Fibroblast of lung (primary cell): Measurements from ENCODE around the gene DEPP1. TPM values are rescaled to one million over a fixed set of nuclear protein-coding genes. Genes with fewer than 3 reads are reported as not detected.

Experiments used
- DNase-seq, 2 donors: peaks; one replicate each; pipeline versions ENCODE4 v3.0.0 to v3.0.0-alpha.2; 2010; ENCODE audit warnings: low read depth in 2 of 2
- H2AFZ ChIP-seq: 2 replicates; pipeline ENCODE4 v1.5.1; 2012; ENCODE audit warnings: low read length, control low read depth, inconsistent platforms
- H3K27ac ChIP-seq: 2 replicates; pipeline ENCODE4 v1.5.1; 2011; ENCODE audit warnings: low read length, control low read depth; ENCODE audit not compliant: insufficient read depth
- H3K27me3 ChIP-seq: 2 replicates; pipeline ENCODE4 v1.5.1; 2011; ENCODE audit warnings: mild to moderate bottlenecking, low read length; ENCODE audit not compliant: control insufficient read depth, insufficient read depth
- H3K36me3 ChIP-seq: 2 replicates; pipeline ENCODE4 v1.5.1; 2011; ENCODE audit warnings: low read length; ENCODE audit not compliant: control insufficient read depth, insufficient read depth
- H3K4me1 ChIP-seq: 2 replicates; pipeline ENCODE4 v1.5.1; 2011; ENCODE audit warnings: low read length; ENCODE audit not compliant: control insufficient read depth, insufficient read depth; ENCODE audit errors: extremely low read depth
- H3K4me2 ChIP-seq: 2 replicates; pipeline ENCODE4 v1.5.1; 2011; ENCODE audit warnings: low read length, control low read depth; ENCODE audit not compliant: insufficient read depth; ENCODE audit errors: extremely low read depth
- H3K4me3 ChIP-seq, 4 experiments: fragments of 200-600 bp in 1 of 4; sonication (generic) in 1 of 4; replicated peaks in 1 of 4; 2 replicates each; pipeline ENCODE4 v1.5.1; 2011 to 2016; ENCODE audit warnings: low read length in 4 of 4, low read depth in 3 of 4, mild to moderate bottlenecking in 3 of 4, control low read depth in 2 of 4, inconsistent platforms in 1 of 4, mixed read lengths in 1 of 4; ENCODE audit not compliant: insufficient read depth in 1 of 4; ENCODE audit errors: control extremely low read depth in 1 of 4
- H3K79me2 ChIP-seq: 2 replicates; pipeline ENCODE4 v1.5.1; 2012; ENCODE audit warnings: mild to moderate bottlenecking, low read length, inconsistent platforms; ENCODE audit not compliant: control insufficient read depth, insufficient read depth
- H3K9ac ChIP-seq: 2 replicates; pipeline ENCODE4 v1.5.1; 2011; ENCODE audit warnings: mild to moderate bottlenecking, low read length, control low read depth; ENCODE audit not compliant: insufficient read depth
- H3K9me3 ChIP-seq: 2 replicates; pipeline ENCODE4 v1.5.1; 2012; ENCODE audit warnings: low read depth, low read length; ENCODE audit not compliant: control insufficient read depth, insufficient read depth
- H4K20me1 ChIP-seq: 2 replicates; pipeline ENCODE4 v1.5.1; 2011; ENCODE audit warnings: low read length; ENCODE audit not compliant: control insufficient read depth, insufficient read depth; ENCODE audit errors: extremely low read depth
- EZH2 ChIP-seq: IDR thresholded peaks from 2 replicates; pipeline ENCODE4 v1.5.1; 2012; ENCODE audit warnings: low read length, control low read depth, mild to moderate bottlenecking; ENCODE audit errors: missing control alignments
- polyA plus RNA-seq, 2 donors: library from polyadenylated mRNA; depleted of rRNA in 1 of 2; stranded (reverse) in 1 of 2; unstranded in 1 of 2; fragments of >200 nt; gene quantifications; 2 replicates each; pipeline ENCODE4 v1.2.1, GENCODE V29; 2011 to 2012; ENCODE audit warnings: missing spikeins in 1 of 2
- total RNA-seq: library from RNA; depleted of rRNA; stranded (reverse); fragments of >200 nt; gene quantifications from 2 replicates; pipeline ENCODE4 v1.2.1, GENCODE V29; 2014
- TF ChIP-seq, protein P1 (sequence below), 2 donors: IDR thresholded peaks in 1 of 2; conservative IDR thresholded peaks in 1 of 2; 1 replicate in 1 of 2; 2 replicates in 1 of 2; pipeline ENCODE4 v1.5.1; 2011 to 2012; ENCODE audit warnings: low read length in 2 of 2, control low read depth in 1 of 2, inconsistent platforms in 1 of 2, low read depth in 1 of 2, mild to moderate bottlenecking in 1 of 2

Gene DEPP1
- total and polyA plus RNA-seq, 2 donors (not counting 1 experiment from before 2014, with no cell fraction given), result 30.3 to 120 TPM

DNA sequence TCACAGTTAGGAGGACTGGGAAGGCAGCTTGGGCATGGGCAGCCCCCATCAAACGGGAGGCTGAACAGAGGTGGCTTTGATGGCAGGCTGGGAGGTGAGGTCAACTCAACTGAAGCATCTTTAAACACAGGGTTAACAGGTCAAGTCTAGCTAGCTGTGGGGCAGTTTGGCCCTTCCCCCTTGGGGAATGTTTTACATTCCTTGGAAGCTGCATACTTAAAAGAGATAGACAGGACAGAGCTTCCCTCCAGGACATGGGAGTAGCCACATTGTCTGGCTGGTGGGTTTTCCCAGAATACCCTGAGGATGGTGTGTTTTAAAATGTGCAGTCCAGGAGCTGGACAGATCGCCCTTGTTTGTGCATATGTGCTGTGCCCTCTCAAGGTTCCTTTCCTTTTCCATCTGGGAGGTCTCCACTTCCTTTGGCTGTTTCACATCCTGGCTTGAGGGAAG is 25.8 kb downstream of the DEPP1 start:
- H3K4me3 ChIP-seq, result no peak overlapping the region
- no peak for DNase-seq
- H3K4me2 ChIP-seq, result no peak overlapping the region
- H3K4me1 ChIP-seq, result no peaks in the 10 kb centered on the region
- no peak for TF ChIP-seq EZH2
- TF ChIP-seq, protein P1, sequence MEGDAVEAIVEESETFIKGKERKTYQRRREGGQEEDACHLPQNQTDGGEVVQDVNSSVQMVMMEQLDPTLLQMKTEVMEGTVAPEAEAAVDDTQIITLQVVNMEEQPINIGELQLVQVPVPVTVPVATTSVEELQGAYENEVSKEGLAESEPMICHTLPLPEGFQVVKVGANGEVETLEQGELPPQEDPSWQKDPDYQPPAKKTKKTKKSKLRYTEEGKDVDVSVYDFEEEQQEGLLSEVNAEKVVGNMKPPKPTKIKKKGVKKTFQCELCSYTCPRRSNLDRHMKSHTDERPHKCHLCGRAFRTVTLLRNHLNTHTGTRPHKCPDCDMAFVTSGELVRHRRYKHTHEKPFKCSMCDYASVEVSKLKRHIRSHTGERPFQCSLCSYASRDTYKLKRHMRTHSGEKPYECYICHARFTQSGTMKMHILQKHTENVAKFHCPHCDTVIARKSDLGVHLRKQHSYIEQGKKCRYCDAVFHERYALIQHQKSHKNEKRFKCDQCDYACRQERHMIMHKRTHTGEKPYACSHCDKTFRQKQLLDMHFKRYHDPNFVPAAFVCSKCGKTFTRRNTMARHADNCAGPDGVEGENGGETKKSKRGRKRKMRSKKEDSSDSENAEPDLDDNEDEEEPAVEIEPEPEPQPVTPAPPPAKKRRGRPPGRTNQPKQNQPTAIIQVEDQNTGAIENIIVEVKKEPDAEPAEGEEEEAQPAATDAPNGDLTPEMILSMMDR (conservative IDR thresholded peaks at IDR 0.05 in 1 of 2, IDR thresholded peaks at IDR 0.05 in 1 of 2; ENCODE audit: low read depth in 1 of 2, low read length in 2 of 2), result no peak
- no peak overlapping the region for H3K9ac ChIP-seq
- no peak overlapping the region for H3K27ac ChIP-seq
- H2AFZ ChIP-seq, result no peak overlapping the region
- H3K27me3 ChIP-seq, result no peaks in the 10 kb centered on the region
- H3K9me3 ChIP-seq, result no peaks in the 10 kb centered on the region
- no peaks in the 10 kb centered on the region for H4K20me1 ChIP-seq
- no peaks in the 10 kb centered on the region for H3K36me3 ChIP-seq
- H3K79me2 ChIP-seq, result no peaks in the 10 kb centered on the region

DNA sequence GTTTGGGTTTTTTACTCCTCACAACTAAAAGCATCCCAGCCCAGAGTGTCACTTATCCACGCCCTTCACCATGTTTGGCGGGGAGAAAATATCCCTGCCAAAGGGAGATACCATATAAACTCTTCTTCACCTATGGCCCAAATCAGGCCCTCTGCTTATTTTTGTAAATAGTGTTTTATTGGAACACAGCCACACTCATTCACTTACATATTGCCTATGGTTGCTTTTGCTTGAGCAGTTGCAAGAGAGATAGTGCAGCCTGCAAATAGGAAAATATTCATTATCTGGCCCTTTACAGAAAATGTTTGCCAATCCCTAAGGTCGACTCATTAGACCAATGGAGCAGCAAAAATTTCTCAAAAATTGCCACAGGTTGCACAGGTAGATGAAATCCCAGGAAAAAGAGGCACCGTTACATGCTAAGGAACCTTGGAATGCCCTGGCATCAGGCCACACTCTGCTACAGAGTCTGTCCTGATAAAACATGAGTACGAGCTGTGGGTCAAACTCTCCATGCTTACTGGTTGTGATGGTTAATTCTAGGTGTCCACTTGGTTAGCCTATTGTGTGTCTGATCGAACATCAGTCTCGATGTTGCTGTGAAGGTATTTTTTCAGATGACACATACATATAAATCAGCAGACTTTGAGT is 26.9 kb downstream of the DEPP1 start:
- no peaks in the 10 kb centered on the region for H3K9me3 ChIP-seq
- no peaks in the 10 kb centered on the region for H3K79me2 ChIP-seq
- H3K4me3 ChIP-seq, result no peak overlapping the region
- DNase-seq, result no peak
- no peak overlapping the region for H3K9ac ChIP-seq
- TF ChIP-seq, protein P1 (conservative IDR thresholded peaks at IDR 0.05 in 1 of 2, IDR thresholded peaks at IDR 0.05 in 1 of 2; ENCODE audit: low read depth in 1 of 2, low read length in 2 of 2), result no peak
- TF ChIP-seq EZH2, result no peak
- H2AFZ ChIP-seq, result no peak overlapping the region
- no peak overlapping the region for H3K4me2 ChIP-seq
- H3K4me1 ChIP-seq, result no peaks in the 10 kb centered on the region
- no peaks in the 10 kb centered on the region for H4K20me1 ChIP-seq
- no peaks in the 10 kb centered on the region for H3K36me3 ChIP-seq
- H3K27me3 ChIP-seq, result no peaks in the 10 kb centered on the region
- H3K27ac ChIP-seq, result no peak overlapping the region

DNA sequence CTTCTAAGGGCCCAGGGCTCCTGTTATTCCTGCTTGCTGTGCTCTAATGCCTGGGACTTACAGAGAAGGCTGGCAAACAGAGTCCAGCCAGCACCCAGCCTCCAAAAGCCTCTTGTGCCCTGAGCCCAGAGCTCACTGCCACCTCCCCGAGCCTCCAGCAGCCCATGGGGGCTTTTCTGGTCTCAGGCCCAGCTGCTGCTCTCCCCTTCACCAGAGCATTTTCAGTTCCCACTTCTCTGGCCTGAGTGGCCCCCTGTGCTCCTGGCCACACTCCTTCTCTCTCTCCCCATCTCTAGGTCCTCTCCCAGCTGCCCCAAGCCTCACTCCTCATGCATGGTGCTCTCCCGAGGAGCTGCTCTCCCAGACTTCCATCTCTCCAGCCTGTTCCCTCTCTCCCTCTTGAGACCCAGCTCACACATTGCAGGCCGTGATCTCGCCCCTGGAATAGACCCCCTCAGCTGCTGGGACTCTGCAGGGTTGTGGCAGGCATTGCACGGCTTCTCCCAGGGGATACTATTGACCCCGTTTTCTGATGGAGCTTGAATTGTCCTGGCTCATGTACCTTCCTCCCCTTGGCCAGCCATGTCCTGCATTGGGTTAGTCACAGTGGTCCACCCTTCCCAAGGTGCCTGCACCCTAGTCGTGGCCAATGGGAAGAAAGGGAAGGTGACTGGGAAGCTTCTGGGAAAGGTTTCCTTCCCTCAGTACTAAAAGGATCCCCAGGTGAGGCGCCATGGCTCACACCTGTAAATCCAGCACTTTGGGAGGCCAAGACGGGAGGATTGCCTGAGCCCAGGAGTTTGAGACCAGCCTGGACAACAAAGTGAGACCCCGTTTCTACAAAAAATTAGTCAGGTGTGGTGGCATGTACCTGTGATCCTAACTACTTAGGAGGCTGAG is 28.0 kb downstream of the DEPP1 start:
- Histone ChIP-seq H3K27ac (no peak overlapping the region), H3K4me3 (no peak overlapping the region), H3K36me3 (no peaks in the 10 kb centered on the region), H3K27me3 (no peaks in the 10 kb centered on the region), H3K9ac (no peak overlapping the region), H3K4me1 (no peaks in the 10 kb centered on the region), H3K4me2 (no peak overlapping the region), H4K20me1 (no peaks in the 10 kb centered on the region), H2AFZ (no peak overlapping the region), H3K79me2 (no peaks in the 10 kb centered on the region), H3K9me3 (no peaks in the 10 kb centered on the region)
- TF ChIP-seq EZH2, result no peak
- TF ChIP-seq, protein P1 (conservative IDR thresholded peaks at IDR 0.05 in 1 of 2, IDR thresholded peaks at IDR 0.05 in 1 of 2; ENCODE audit: low read depth in 1 of 2, low read length in 2 of 2), result no peak
- DNase-seq, result no peak
